ENCODE measurements around the gene EDAR.

- TF ChIP-seq CTCF (IDR thresholded peaks at IDR 0.05) (no peak), POLR2A (IDR thresholded peaks at IDR 0.05) (no peak)
Observed at GRCh38 chr2:108916122-108916795, 72.8 kb downstream of the EDAR start.
